Measurements from ENCODE around the gene LCT. TPM values are rescaled to one million over a fixed set of nuclear protein-coding genes. Genes with fewer than 3 reads are reported as not detected.

The LCT gene
- total and polyA plus RNA-seq, 2 experiments from 2014 or later = not detected

DNA sequence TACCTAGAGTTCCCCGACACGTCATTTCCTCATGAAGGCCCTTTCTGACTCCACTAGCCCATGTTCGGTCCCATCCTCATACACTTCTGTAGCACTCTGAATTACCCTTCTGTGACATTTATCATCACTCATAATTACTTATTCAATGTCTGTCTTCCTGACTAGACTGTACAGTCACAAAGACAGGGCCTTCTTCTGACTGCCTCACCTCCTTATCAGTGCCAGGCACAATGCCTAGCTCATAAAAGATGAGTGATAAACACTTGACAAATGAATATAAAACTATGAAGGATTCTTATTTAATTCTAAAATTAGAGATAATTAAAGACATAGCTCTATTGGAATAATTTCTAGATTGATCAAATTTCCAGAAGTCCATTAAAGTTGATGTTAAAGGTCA is 96.8 kb downstream of the LCT start (continued):
- TF ChIP-seq POLR2AphosphoS5 (IDR thresholded peaks at IDR 0.05; ENCODE audit: low read depth) (no peak), CREB1 (CRISPR knock-in tag; IDR thresholded peaks at IDR 0.05; ENCODE audit: low read depth) (no peak), NANOG (IDR thresholded peaks at IDR 0.05; ENCODE audit: borderline replicate concordance) (no peak), ZNF114 (CRISPR knock-in tag; IDR thresholded peaks at IDR 0.05) (no peak), ZNF331 (CRISPR knock-in tag; IDR thresholded peaks at IDR 0.05; ENCODE audit: low read depth) (no peak)

Small RNA genes lying within 50 kb of the gene (small RNA-seq; reads per million reads assigned to genes)
- gene RF00019 (ENCODE audit: low replicate concordance) = not detected

Other genes starting within 250 kb of the LCT start
- 57.6 and 62.0 TPM in 2 replicates for gene UBXN4, start 95.3 kb downstream of the LCT start, total RNA-seq (2014; rRNA removed; shearing (Covaris generic))
- gene UBXN4, start 95.3 kb downstream of the LCT start, polyA plus RNA-seq (2016; fragmentation: Nextera tagmentation; extraction: Ambion mirVana) = 160 and 226 TPM in 2 replicates
- 133 and 139 TPM in 2 replicates for gene MCM6, start 39.3 kb upstream of the LCT start, total RNA-seq (2014; rRNA removed; shearing (Covaris generic))
- 64.7 and 74.7 TPM in 2 replicates for gene MCM6, start 39.3 kb upstream of the LCT start, polyA plus RNA-seq (2016; fragmentation: Nextera tagmentation; extraction: Ambion mirVana)
- gene DARS1, start 148.4 kb upstream of the LCT start, total RNA-seq (2014; rRNA removed; shearing (Covaris generic)) = 115 and 145 TPM in 2 replicates
- 148 and 165 TPM in 2 replicates for gene DARS1, start 148.4 kb upstream of the LCT start, polyA plus RNA-seq (2016; fragmentation: Nextera tagmentation; extraction: Ambion mirVana)

All from GM23338 (cell line).